Mammary epithelial cell (primary cell): ENCODE data around the gene DACH2.

ENCODE experiments used
- CTCF ChIP-seq, 2 donors: IDR thresholded peaks in 1 of 2; conservative IDR thresholded peaks in 1 of 2; 2 replicates each; pipeline ENCODE4 v1.5.1; 2011 to 2012; ENCODE audit warnings: inconsistent platforms in 2 of 2, low read length in 2 of 2, mild to moderate bottlenecking in 2 of 2, control low read depth in 1 of 2, low read depth in 1 of 2; ENCODE audit not compliant: insufficient read depth in 1 of 2; ENCODE audit errors: extremely low read depth in 1 of 2
- EZH2 ChIP-seq: IDR thresholded peaks from 2 replicates; pipeline ENCODE4 v1.6.1; 2012; ENCODE audit warnings: low read length, inconsistent platforms, borderline replicate concordance

GRCh38 chrX:86141786-86142185 is 6.5 kb upstream of the DACH2 start:
- TF ChIP-seq CTCF (conservative IDR thresholded peaks at IDR 0.05 in 1 of 2, IDR thresholded peaks at IDR 0.05 in 1 of 2; ENCODE audit: extremely low read depth in 1 of 2, insufficient read depth in 1 of 2, low read depth in 1 of 2, low read length in 2 of 2), result no peak
- no peak for TF ChIP-seq EZH2
